ENCODE measurements around the gene SLC25A30. TPM values are rescaled to one million over a fixed set of nuclear protein-coding genes. Genes with fewer than 3 reads are reported as not detected.
"Not testable (repeated sequence)": the region's sequence is repeated elsewhere in the genome, so short reads cannot be mapped to it uniquely, and the experiment has no call there.

The SLC25A30 gene
- total and polyA plus RNA-seq, 8 donors, result 3.8 to 12.3 (median 7.5) TPM

DNA sequence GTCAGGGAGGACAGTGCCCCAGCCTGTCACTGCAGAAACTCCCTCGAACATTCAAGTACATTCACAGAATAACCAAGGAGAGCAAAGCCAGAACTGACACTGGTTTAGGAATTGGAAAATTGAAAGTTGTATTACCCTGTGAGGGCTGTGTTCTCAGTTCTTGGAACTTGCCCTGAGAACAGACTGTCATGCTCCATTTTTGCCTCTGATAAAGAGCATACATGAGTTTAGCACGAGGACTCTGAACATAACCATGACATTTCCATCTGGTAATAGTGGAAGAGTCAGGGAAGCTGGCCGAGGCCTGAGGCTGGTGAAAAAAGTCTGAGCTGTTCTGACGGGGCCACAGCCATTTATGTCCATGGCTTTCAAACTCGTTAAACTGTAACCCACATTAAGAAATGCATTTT, 15.2 kb upstream of the SLC25A30 start:
- Histone ChIP-seq H3K27me3 (no peaks in the 10 kb centered on the region), H3K9me3 (no peaks in the 10 kb centered on the region), H3K36me3 (no peaks in the 10 kb centered on the region), H3K4me3 (no peak overlapping the region), H3K4me1 (peaks cover 8 to 14% (median 13%) of the 10 kb centered on the region in 3 donors), H3K27ac (peak overlapping the region; percentile 23 to 59 (median 40))
- WGBS, 2 donors, result 12 to 26% methylated on average over 5 of the region's 5 CpGs
- ATAC-seq (peak; percentile 68 to 75 (median 74)), DNase-seq (no peak), FAIRE-seq (no peak)
- intact Hi-C loops (cut with DNase I), result no loop called here
- TF ChIP-seq, protein P1, sequence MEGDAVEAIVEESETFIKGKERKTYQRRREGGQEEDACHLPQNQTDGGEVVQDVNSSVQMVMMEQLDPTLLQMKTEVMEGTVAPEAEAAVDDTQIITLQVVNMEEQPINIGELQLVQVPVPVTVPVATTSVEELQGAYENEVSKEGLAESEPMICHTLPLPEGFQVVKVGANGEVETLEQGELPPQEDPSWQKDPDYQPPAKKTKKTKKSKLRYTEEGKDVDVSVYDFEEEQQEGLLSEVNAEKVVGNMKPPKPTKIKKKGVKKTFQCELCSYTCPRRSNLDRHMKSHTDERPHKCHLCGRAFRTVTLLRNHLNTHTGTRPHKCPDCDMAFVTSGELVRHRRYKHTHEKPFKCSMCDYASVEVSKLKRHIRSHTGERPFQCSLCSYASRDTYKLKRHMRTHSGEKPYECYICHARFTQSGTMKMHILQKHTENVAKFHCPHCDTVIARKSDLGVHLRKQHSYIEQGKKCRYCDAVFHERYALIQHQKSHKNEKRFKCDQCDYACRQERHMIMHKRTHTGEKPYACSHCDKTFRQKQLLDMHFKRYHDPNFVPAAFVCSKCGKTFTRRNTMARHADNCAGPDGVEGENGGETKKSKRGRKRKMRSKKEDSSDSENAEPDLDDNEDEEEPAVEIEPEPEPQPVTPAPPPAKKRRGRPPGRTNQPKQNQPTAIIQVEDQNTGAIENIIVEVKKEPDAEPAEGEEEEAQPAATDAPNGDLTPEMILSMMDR (IDR thresholded peaks at IDR 0.05), result no peak

DNA sequence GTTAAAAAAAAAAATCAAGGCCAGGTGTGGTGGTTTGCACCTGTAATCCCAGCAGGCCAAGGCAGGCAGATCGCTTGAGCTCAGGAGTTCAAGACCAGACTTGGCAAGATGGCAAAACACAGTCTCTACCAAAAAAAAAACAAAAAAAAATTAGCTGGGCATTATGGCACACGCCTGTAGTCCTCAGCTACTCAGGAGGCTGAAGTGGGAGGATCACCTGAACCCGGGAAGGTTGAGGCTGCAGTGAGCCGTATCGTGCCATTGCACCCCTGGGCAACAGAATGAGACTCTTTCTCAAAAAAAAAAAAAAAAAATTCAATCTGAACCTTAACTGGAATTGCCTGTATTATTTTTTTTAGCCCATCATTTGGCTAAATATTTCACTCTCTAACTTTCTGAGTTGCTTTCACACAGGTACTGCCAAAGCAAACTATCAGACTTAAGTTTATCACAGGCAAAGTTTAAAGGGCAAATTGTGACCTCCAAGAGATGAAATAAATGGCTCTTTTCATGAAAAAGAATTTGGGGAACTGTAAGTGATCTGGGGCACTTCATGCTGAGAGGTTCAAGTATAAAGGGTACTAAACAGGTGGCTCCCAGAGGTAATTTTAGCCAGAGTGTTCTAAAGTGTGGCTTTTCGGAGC, 14.7 kb upstream of the SLC25A30 start:
- Histone ChIP-seq H3K4me1 (peaks cover 8 to 14% (median 13%) of the 10 kb centered on the region in 3 donors), H3K27ac (peak overlapping the region in 3 of 4 donors; percentile 23 to 59 (median 49)), H3K9me3 (no peaks in the 10 kb centered on the region), H3K27me3 (no peaks in the 10 kb centered on the region), H3K4me3 (no peak overlapping the region), H3K36me3 (no peaks in the 10 kb centered on the region)
- FAIRE-seq, result no peak
- peak; percentile 30 to 69 (median 50) for ATAC-seq
- 55 to 57% methylated on average over 6 of the region's 6 CpGs for WGBS, 2 donors
- intact Hi-C loops (cut with DNase I), result no loop called here
- DNase-seq, result no peak
- TF ChIP-seq, protein P1 (IDR thresholded peaks at IDR 0.05), result no peak

DNA sequence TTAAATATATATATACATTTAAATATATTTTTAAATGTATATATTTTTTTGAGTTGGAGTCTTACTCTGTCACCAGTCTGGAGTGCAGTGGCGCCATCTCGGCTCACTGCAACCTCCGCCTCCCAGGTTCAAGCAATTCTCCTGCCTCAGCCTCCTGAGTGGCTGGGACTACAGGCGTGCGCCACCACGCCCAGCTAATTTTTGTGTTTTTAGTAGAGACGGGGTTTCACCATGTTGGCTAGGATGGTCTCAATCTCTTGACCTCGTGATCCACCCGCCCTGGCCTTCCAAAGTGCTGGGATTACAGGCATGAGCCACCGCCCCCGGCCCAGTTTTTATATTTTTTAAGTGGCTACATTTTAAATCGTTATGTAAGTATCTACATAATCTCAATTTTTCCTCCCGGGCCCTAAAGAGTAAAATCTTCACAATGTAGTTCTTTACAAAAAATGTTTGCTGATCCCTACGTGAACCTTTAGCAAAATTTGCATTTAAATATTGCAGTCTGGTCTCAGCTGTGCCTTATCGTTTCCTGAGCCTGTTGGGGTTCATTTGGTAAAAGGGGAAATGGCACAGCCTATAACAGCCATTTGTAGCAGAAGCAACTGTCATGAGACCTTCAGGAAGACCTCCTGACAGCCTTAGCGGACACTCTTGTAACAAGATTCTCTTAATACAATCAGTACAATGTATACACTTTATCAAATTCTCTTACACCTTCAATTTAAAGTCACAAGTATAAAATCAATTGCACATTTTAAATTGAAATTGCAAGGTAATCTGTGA, 8.1 kb upstream of the SLC25A30 start:
- H3K36me3 ChIP-seq; H3K4me1 ChIP-seq; H3K27ac ChIP-seq; H3K4me3 ChIP-seq; intact Hi-C loops (cut with DNase I); DNase-seq; H3K27me3 ChIP-seq; FAIRE-seq; H3K9me3 ChIP-seq: not testable (repeated sequence)
- WGBS, 2 donors, result 84 to 86% methylated on average over 16 of the region's 16 CpGs
- ATAC-seq, result peak in 3 of 4 donors; percentile 19 to 34 (median 25)

DNA sequence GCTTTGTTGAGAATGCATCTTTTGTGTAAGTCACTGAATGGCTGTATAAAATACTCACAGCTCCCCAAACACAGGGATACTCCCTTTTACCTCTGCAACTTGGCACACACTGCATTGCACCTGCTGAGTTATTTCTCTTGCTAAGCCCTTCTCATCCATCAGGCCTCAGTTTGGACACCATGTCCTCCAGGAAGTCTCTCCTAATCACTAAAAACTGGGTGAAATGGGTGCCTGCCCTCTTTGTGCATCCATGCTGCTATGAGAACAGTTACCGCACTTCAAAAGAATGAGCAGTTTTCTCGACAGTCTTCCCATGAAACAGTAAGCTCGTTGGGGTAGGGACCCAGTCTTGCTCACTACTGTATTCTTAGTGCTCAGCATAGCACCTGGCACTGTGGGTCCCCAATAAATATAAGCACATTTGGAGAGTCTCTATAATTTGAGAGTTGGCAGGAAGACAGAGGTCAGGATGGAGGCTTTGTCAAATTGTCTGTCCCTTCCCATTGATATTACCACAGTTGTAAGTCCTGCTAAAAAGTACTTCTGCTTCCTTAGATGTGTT, 4.6 kb upstream of the SLC25A30 start:
- no peaks in the 10 kb centered on the region for H3K36me3 ChIP-seq
- no peak for ATAC-seq
- no peaks in the 10 kb centered on the region for H3K27me3 ChIP-seq
- no peak overlapping the region for H3K27ac ChIP-seq
- no peaks in the 10 kb centered on the region for H3K9me3 ChIP-seq
- no peak overlapping the region for H3K4me3 ChIP-seq
- FAIRE-seq, result no peak
- no peak for DNase-seq
- TF ChIP-seq, protein P1 (IDR thresholded peaks at IDR 0.05), result no peak
- intact Hi-C loops (cut with DNase I), result no loop called here
- 71 to 76% methylated on average over 3 of the region's 3 CpGs for WGBS, 2 donors
- H3K4me1 ChIP-seq, result no peaks in the 10 kb centered on the region

DNA sequence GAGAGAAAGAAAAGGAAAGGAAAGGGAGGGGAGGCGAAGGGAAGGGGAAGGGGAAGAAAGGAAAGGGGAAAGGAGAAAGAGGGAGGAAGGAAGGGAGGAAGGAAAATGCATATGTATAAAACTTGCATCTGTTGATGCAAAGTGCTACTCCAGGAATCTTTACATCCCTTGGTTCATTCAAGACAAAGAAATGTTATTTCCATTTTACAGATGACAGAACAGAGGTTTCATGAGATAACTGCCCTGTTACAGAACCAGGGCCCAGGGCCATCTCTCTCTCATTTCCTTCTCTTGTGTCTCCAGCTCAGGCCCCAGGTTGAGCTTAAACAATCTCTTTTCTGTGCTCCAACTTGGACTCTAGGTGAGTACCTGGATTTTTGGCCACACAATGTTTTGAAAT, 1.8 kb upstream of the SLC25A30 start:
- no peak for DNase-seq
- Histone ChIP-seq H3K4me3 (no peak overlapping the region), H3K27me3 (no peaks in the 10 kb centered on the region), H3K27ac (no peak overlapping the region), H3K36me3 (no peaks in the 10 kb centered on the region), H3K4me1 (peaks cover 0 to 10% (median 0%) of the 10 kb centered on the region in 3 donors), H3K9me3 (no peaks in the 10 kb centered on the region)
- intact Hi-C loops (cut with DNase I), result loop anchor here in 1 of 3 donors (10.0 kb wide), 1 partner anchor 45 kb away; the partner anchor contains the start of gene COG3
- TF ChIP-seq, protein P1 (IDR thresholded peaks at IDR 0.05), result no peak
- WGBS, 2 donors, result 95% methylated on average over 1 of the region's 1 CpG
- ATAC-seq, result no peak
- FAIRE-seq, result no peak

DNA sequence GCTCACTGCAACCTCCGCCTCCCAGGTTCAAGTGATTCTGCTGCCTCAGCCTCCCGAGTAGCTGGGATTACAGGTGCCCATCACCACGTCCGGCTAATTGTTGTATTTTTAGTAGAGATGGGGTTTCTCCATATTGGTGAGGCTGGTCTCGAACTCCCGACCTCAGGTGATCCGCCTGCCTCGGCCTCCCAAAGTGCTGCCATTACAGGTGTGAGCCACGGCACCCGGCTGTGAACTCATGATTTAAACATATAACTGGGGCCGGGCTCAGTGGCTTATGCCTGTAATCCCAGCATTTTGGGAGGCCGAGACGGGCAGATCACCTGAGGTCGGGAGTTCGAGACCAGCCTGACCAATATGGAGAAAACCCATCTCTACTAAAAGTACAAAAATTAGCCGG, 1.2 kb upstream of the SLC25A30 start:
- DNase-seq, FAIRE-seq, H3K36me3 ChIP-seq, ATAC-seq, H3K9me3 ChIP-seq, H3K27ac ChIP-seq, H3K4me3 ChIP-seq, H3K27me3 ChIP-seq: not testable (repeated sequence)
- 95 to 98% methylated on average over 16 of the region's 16 CpGs for WGBS, 2 donors
- peaks cover 0 to 13% (median 0%) of the 10 kb centered on the region in 3 donors for H3K4me1 ChIP-seq
- intact Hi-C loops (cut with DNase I), result loop anchor here in 1 of 3 donors (10.0 kb wide), 1 partner anchor 45 kb away; the partner anchor contains the start of gene COG3
